K562 (cell line): ENCODE results near the gene EAF2. TPM values are rescaled to one million over a fixed set of nuclear protein-coding genes. Genes with fewer than 3 reads are reported as not detected.

ENCODE experiments used
- ATAC-seq: fragments of 200-7000 bp; cut with Tn5 transposase; 3 replicates; pipeline ENCODE4 v1.9.1; 2020; ENCODE audit warnings: moderate library complexity
- BruUV-seq: library from RNA; stranded (reverse); fragments of 400-500 nt; replicated peaks from 2 replicates; lab custom pipeline; 2021; lab: Mats Ljungman, UMichigan
- CTCF ChIA-PET: fragments of 300-600 bp; formaldehyde crosslinking; extraction: SDS; loops from one replicate; lab custom pipeline; 2021; ENCODE audit warnings: low intra/inter-chr PET ratio; lab: Yijun Ruan, JAX
- POLR2A ChIA-PET: fragments of 300-600, 350-650 bp; sonication (Branson Sonifier 250); formaldehyde crosslinking; extraction: SDS; loops from one replicate; lab custom pipeline; 2021; ENCODE audit warnings: antibody characterized with exemption, inconsistent platforms; lab: Yijun Ruan, JAX
- DNase-seq, 4 experiments: peaks; one replicate each; pipeline versions ENCODE4 v3.0.0 to v3.0.0-alpha.2; 2011 to 2018; ENCODE audit warnings: low spot score in 3 of 4, mixed read lengths in 3 of 4; ENCODE audit errors: extremely low read depth in 1 of 4
- FAIRE-seq: peaks from 2 replicates; lab custom pipeline; 2011; peaks lifted over from hg19 to GRCh38; lab: Jason Lieb, UNC
- H2AFZ ChIP-seq: 2 replicates; pipeline ENCODE4 v1.6.0; 2011; ENCODE audit warnings: low read depth, low read length, control low read depth, inconsistent platforms
- H3K27ac ChIP-seq: fragments of 200-600 bp; 3 replicates; pipeline ENCODE4 v1.8.0; 2011; ENCODE audit warnings: low read depth, mild to moderate bottlenecking, control low read depth, inconsistent platforms, low read length, moderate library complexity, mixed read lengths; ENCODE audit errors: extremely low read depth
- H3K27me3 ChIP-seq, 2 experiments: fragments of 300-600 bp in 1 of 2; 2 replicates in 1 of 2; 3 replicates in 1 of 2; pipeline versions ENCODE4 v1.6.0 to v1.8.0; 2011; ENCODE audit warnings: inconsistent platforms in 2 of 2, low read length in 2 of 2, mild to moderate bottlenecking in 1 of 2, mixed read lengths in 1 of 2, moderate library complexity in 1 of 2; ENCODE audit not compliant: control insufficient read depth in 2 of 2, insufficient read depth in 2 of 2
- H3K36me3 ChIP-seq: fragments of 300-600 bp; 3 replicates; pipeline ENCODE4 v1.8.0; 2011; ENCODE audit warnings: mild to moderate bottlenecking, low read length, inconsistent platforms; ENCODE audit not compliant: control insufficient read depth, insufficient read depth
- H3K4me1 ChIP-seq, 2 experiments: fragments of 200-600 bp in 1 of 2; replicated peaks in 1 of 2; 2 replicates in 1 of 2; 3 replicates in 1 of 2; pipeline versions ENCODE4 v1.5.1 to v1.8.0; 2011; ENCODE audit warnings: inconsistent platforms in 2 of 2, low read length in 2 of 2, mild to moderate bottlenecking in 1 of 2, mixed read lengths in 1 of 2, moderate library complexity in 1 of 2; ENCODE audit not compliant: control insufficient read depth in 2 of 2, insufficient read depth in 2 of 2
- H3K4me2 ChIP-seq: 2 replicates; pipeline ENCODE4 v1.6.1; 2011; ENCODE audit warnings: low read length, control low read depth, inconsistent platforms, mixed read lengths; ENCODE audit not compliant: insufficient read depth
- H3K4me3 ChIP-seq: fragments of 200-600 bp; sonication (generic), shearing (Covaris generic); 2 replicates; pipeline ENCODE4 v1.5.1; 2016; ENCODE audit warnings: control low read depth, inconsistent platforms
- H3K79me2 ChIP-seq: fragments of 200-600 bp; 3 replicates; pipeline ENCODE4 v1.8.0; 2011; ENCODE audit warnings: low read length, inconsistent platforms; ENCODE audit not compliant: control insufficient read depth, insufficient read depth
- H3K9ac ChIP-seq, 2 experiments: 2 replicates each; pipeline versions ENCODE4 v1.6.0 to v1.6.1; 2011; ENCODE audit warnings: low read depth in 2 of 2, low read length in 2 of 2, control low read depth in 1 of 2, inconsistent platforms in 1 of 2, mild to moderate bottlenecking in 1 of 2, mixed read lengths in 1 of 2; ENCODE audit not compliant: insufficient read depth in 1 of 2
- H3K9me1 ChIP-seq: one replicate; pipeline ENCODE4 v1.6.0; 2011; ENCODE audit warnings: inconsistent platforms, mild to moderate bottlenecking, low read length, moderate library complexity; ENCODE audit not compliant: control insufficient read depth, insufficient read depth
- H3K9me3 ChIP-seq: replicated peaks from 2 replicates; pipeline ENCODE4 v1.5.1; 2011; ENCODE audit warnings: low read depth, low read length, inconsistent platforms; ENCODE audit not compliant: control insufficient read depth, insufficient read depth
- H4K20me1 ChIP-seq: replicated peaks from 2 replicates; pipeline ENCODE4 v1.6.1; 2011; ENCODE audit warnings: low read length, inconsistent platforms, mixed read lengths; ENCODE audit not compliant: control insufficient read depth, insufficient read depth
- HDGF ChIP-seq: fragments of 450-650 bp; IDR thresholded peaks from 2 replicates; pipeline ENCODE4 v1.6.1; 2016
- LEF1 ChIP-seq: fragments of 450-650 bp; IDR thresholded peaks from 2 replicates; pipeline ENCODE4 v1.6.1; 2016; ENCODE audit warnings: mild to moderate bottlenecking
- RCOR1 ChIP-seq, 2 experiments: IDR thresholded peaks; 2 replicates each; pipeline ENCODE4 v1.6.1; 2012; ENCODE audit warnings: low read depth in 2 of 2, low read length in 2 of 2, borderline replicate concordance in 1 of 2, improper control_type of control experiment in 1 of 2
- SMC3 ChIP-seq: conservative IDR thresholded peaks from 2 replicates; pipeline ENCODE4 v1.6.1; 2011; ENCODE audit warnings: low read depth, low read length, improper control_type of control experiment; ENCODE audit not compliant: insufficient read depth
- ZNF398 ChIP-seq: fragments of 250-450 bp; sonication (Bioruptor Pico); IDR thresholded peaks from 2 replicates; pipeline ENCODE4 v1.8.0; 2021; ENCODE audit warnings: moderate library complexity, mild to moderate bottlenecking, inconsistent platforms
- WGBS: fragments of 100-300 bp; shearing (Covaris generic); methylation state at CpG from one replicate; pipeline ENCODE4 v1.1.6; 2016; ENCODE audit warnings: low coverage, mixed read lengths; ENCODE audit not compliant: insufficient coverage; ENCODE audit errors: missing lambda C conversion rate; 5-methylcytosine and 5-hydroxymethylcytosine counted together
- in situ Hi-C: fragments of 300-500 bp; cut with MboI; formaldehyde crosslinking; loops from 4 replicates; pipeline ENCODE4 v1.15.0; 2018; ENCODE audit warnings: inconsistent platforms, mixed read lengths
- intact Hi-C: fragments of 100-400 bp; cut with micrococcal nuclease; formaldehyde crosslinking; loops from 2 replicates; pipeline ENCODE4 v1.14.2; 2022
- polyA plus RNA-seq, 8 experiments: library from polyadenylated mRNA; depleted of rRNA in 4 of 8; stranded (reverse) in 5 of 8; unstranded in 3 of 8; fragments of >200 nt; fragmentation: Nextera tagmentation in 2 of 8; fragmentation: Illumina TruSeq in 1 of 8; extraction: Ambion mirVana in 2 of 8; extraction: Trizol in 1 of 8; gene quantifications; 2 replicates each; pipeline versions ENCODE4 v1.2.1 to v1.2.3, GENCODE V29; 2011 to 2014; ENCODE audit warnings: inconsistent platforms in 1 of 8, missing spikeins in 1 of 8
- total RNA-seq, 7 experiments: library from RNA; depleted of rRNA in 6 of 7; stranded (reverse); fragments of >200 nt in 6 of 7; fragmentation: Illumina TruSeq in 2 of 7; extraction: Trizol in 2 of 7; gene quantifications; 2 replicates each; pipeline versions ENCODE4 v1.2.1 to v1.2.3, GENCODE V29; 2011 to 2021; ENCODE audit warnings: low replicate concordance in 1 of 7

The EAF2 gene
- total and polyA plus RNA-seq, 9 of the 15 experiments (the other 6 are each of a cell fraction or from before 2014, with no cell fraction given) = 3.8 to 17.3 (median 6.9) TPM

- no peaks in the 10 kb centered on the region for H3K4me1 ChIP-seq
- no peak overlapping the region for H3K27ac ChIP-seq
- 15% methylated on average over 12 of the region's 12 CpGs for WGBS
- no peak for TF ChIP-seq ZNF398 (CRISPR knock-in tag)
- TF ChIP-seq RCOR1 (IDR thresholded peaks at IDR 0.05; ENCODE audit: borderline replicate concordance in 1 of 2, low read depth in 2 of 2, low read length in 2 of 2) = no peak
- no peak for TF ChIP-seq HDGF
- TF ChIP-seq LEF1 = no peak
- no peak for TF ChIP-seq SMC3
- H3K79me2 ChIP-seq = no peaks in the 10 kb centered on the region
- FAIRE-seq (no peak), DNase-seq (no peak), ATAC-seq (no peak)
- H3K36me3 ChIP-seq = no peaks in the 10 kb centered on the region
- no peaks in the 10 kb centered on the region for H3K9me1 ChIP-seq
- no TSS peak for BruUV-seq
- no peaks in the 10 kb centered on the region for H3K9me3 ChIP-seq
- no peaks in the 10 kb centered on the region for H4K20me1 ChIP-seq
- H2AFZ ChIP-seq = no peak overlapping the region
- H3K9ac ChIP-seq = no peak overlapping the region
- intact Hi-C loops = no loop called here
- CTCF ChIA-PET = no interaction called here
- in situ Hi-C loops = no loop called here
- no peak overlapping the region for H3K4me2 ChIP-seq
- no peak overlapping the region for H3K4me3 ChIP-seq
- H3K27me3 ChIP-seq = peaks cover 0 to 6% of the 10 kb centered on the region in 2 experiments; a peak in 1 of 5 replicates
- POLR2A ChIA-PET = interaction anchor here (1.5 kb wide), 1 partner anchor 10 kb away, joined by 5 read pairs; no protein-coding TSS in a partner anchor
These were observed 79.3 kb downstream of the EAF2 start for GRCh38 chr3:121914081-121914998.
